A673 (cell line): ENCODE results near the gene CBLB.

Source experiments
- EZH2 ChIP-seq: fragments of 200-600 bp; sonication (generic); IDR thresholded peaks from 2 replicates; pipeline ENCODE4 v1.6.1; 2017; ENCODE audit warnings: borderline replicate concordance, low read depth, mild to moderate bottlenecking, mixed read lengths, antibody characterized with exemption, low read length; ENCODE audit not compliant: poor library complexity, severe bottlenecking
- TF ChIP-seq, protein P1 (sequence below): fragments of 300-800, 200-600 bp; sonication (generic); conservative IDR thresholded peaks from 2 replicates; pipeline ENCODE4 v1.5.1; 2017; ENCODE audit warnings: low read depth, mild to moderate bottlenecking, antibody characterized with exemption, low read length, moderate library complexity, mixed read lengths

GRCh38 chr3:105863608-105864007 is 5.2 kb downstream of the CBLB start:
- TF ChIP-seq, protein P1, sequence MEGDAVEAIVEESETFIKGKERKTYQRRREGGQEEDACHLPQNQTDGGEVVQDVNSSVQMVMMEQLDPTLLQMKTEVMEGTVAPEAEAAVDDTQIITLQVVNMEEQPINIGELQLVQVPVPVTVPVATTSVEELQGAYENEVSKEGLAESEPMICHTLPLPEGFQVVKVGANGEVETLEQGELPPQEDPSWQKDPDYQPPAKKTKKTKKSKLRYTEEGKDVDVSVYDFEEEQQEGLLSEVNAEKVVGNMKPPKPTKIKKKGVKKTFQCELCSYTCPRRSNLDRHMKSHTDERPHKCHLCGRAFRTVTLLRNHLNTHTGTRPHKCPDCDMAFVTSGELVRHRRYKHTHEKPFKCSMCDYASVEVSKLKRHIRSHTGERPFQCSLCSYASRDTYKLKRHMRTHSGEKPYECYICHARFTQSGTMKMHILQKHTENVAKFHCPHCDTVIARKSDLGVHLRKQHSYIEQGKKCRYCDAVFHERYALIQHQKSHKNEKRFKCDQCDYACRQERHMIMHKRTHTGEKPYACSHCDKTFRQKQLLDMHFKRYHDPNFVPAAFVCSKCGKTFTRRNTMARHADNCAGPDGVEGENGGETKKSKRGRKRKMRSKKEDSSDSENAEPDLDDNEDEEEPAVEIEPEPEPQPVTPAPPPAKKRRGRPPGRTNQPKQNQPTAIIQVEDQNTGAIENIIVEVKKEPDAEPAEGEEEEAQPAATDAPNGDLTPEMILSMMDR: no peak
- TF ChIP-seq EZH2: no peak
